Immature natural killer cell (primary cell): ENCODE measurements around the gene RNF217. TPM values are rescaled to one million over a fixed set of nuclear protein-coding genes. Genes with fewer than 3 reads are reported as not detected.
"Not testable (repeated sequence)": the region's sequence is repeated elsewhere in the genome, so short reads cannot be mapped to it uniquely, and the experiment has no call there.

ENCODE experiments used
- DNase-seq, 3 donors: peaks; one replicate each; pipeline ENCODE4 v3.0.0; 2022; ENCODE audit warnings: mixed read lengths in 1 of 3
- H3K27ac Mint-ChIP-seq, 6 donors: one replicate each; pipeline ENCODE4 v1.8.0; 2020; ENCODE audit warnings: mixed read lengths in 6 of 6, mild to moderate bottlenecking in 5 of 6, inconsistent platforms in 4 of 6, moderate library complexity in 3 of 6
- H3K27me3 Mint-ChIP-seq, 3 donors: one replicate each; pipeline ENCODE4 v1.8.0; 2020 to 2021; ENCODE audit warnings: low read depth in 3 of 3, mild to moderate bottlenecking in 3 of 3, mixed read lengths in 3 of 3, moderate library complexity in 3 of 3, inconsistent platforms in 1 of 3
- H3K36me3 Mint-ChIP-seq, 3 donors: one replicate each; pipeline ENCODE4 v1.8.0; 2020; ENCODE audit warnings: mixed read lengths in 3 of 3, inconsistent platforms in 2 of 3, mild to moderate bottlenecking in 2 of 3
- H3K4me1 Mint-ChIP-seq, 2 donors: one replicate each; pipeline ENCODE4 v1.8.0; 2020; ENCODE audit warnings: inconsistent platforms in 2 of 2, mild to moderate bottlenecking in 2 of 2, mixed read lengths in 2 of 2, moderate library complexity in 1 of 2
- H3K4me3 Mint-ChIP-seq, 5 donors: one replicate each; pipeline ENCODE4 v1.8.0; 2020; ENCODE audit warnings: mild to moderate bottlenecking in 5 of 5, mixed read lengths in 5 of 5, inconsistent platforms in 3 of 5, moderate library complexity in 3 of 5
- H3K9me3 Mint-ChIP-seq, 6 donors: one replicate each; pipeline ENCODE4 v1.8.0; 2020; ENCODE audit warnings: mild to moderate bottlenecking in 6 of 6, mixed read lengths in 6 of 6, inconsistent platforms in 4 of 6, moderate library complexity in 3 of 6
- polyA plus RNA-seq, 3 donors: library from polyadenylated mRNA; unstranded; fragments of 300-500 nt; fragmentation: Illumina TruSeq; gene quantifications; one replicate each; pipeline ENCODE4 v1.2.3, GENCODE V29; 2021

RNF217 gene
- 1 to 10 TPM in 1 of 3 donors, under 1 TPM in 2; 0.21 to 1.8 (median 0.25) TPM for polyA plus RNA-seq

DNA sequence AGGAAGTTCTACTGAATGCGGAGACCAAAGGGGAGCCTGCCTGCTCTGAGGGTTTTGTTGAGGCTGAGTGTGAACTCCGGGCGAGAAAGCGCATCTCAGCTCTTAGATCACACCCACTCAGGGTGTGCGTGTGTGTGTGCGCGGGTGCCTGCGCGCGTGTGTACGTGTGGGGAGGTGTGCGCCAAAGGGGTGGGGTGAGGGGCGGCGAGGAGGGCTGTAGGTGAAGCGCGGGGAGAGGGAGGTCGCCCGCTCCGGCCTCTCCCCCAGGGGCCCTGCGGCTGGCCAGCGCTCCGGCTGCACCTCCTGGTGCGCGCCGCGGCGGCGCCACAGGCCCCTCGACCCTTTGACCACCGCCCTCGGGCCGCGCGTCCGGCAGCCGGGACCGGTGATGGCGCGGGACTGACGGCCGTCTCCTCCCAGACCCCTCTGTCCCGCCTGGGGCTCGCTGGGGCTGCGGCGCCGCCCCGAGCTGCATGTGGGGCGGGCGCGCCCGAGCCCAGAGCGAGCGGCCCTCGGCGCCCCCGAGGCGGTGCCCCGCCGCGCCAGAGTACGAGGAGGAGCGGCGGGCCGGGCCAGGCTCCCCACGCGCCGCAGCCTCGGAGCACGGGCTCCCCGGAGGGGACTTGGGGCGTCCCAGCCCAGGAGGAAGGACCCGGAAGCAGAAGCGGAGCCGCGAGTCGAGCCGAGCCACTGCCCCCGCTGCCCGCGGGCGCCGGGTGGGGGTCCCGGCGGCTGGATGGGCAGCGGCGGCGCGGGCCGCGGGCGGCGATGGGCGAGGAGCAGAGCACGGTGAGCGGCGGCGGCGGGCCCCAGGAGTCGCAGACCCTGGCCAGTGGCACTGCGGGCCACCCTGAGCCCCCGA, at the start of gene RNF217:
Gene RNF217 (plus strand): TSS at position 661 of the 862 bp plus-strand sequence. CDS start 108 bp downstream, at position 769.
- DNase-seq: peak; percentile 25 to 39 (median 28)
- H3K4me1 Mint-ChIP-seq: peaks cover 33 to 40% of the 10 kb centered on the region in 2 donors
- H3K27me3 Mint-ChIP-seq: peaks cover 6 to 21% (median 6%) of the 10 kb centered on the region in 3 donors
- H3K4me3 Mint-ChIP-seq: peak within 1 kb of the TSS; percentile 83 to 90 (median 85)
- H3K27ac Mint-ChIP-seq: peak within 1 kb of the TSS in 4 of 6 donors; percentile 23 to 86 (median 52)
- H3K36me3 Mint-ChIP-seq: no peaks in the 10 kb centered on the region
- H3K9me3 Mint-ChIP-seq: peaks cover 0 to 2% (median 0%) of the 10 kb centered on the region in 6 donors

- H3K36me3 Mint-ChIP-seq: peaks cover 0 to 3% (median 0%) of the 10 kb centered on the region in 3 donors
- peaks cover 0 to 5% (median 0%) of the 10 kb centered on the region in 6 donors for H3K9me3 Mint-ChIP-seq
- DNase-seq: no peak
- no peak overlapping the region for H3K27ac Mint-ChIP-seq
- H3K27me3 Mint-ChIP-seq: peaks cover 0 to 2% (median 0%) of the 10 kb centered on the region in 3 donors
- H3K4me3 Mint-ChIP-seq: no peak overlapping the region
- no peaks in the 10 kb centered on the region for H3K4me1 Mint-ChIP-seq
These were observed 49.2 kb upstream of the RNF217 start for GRCh38 chr6:124913056-124913455.

DNA sequence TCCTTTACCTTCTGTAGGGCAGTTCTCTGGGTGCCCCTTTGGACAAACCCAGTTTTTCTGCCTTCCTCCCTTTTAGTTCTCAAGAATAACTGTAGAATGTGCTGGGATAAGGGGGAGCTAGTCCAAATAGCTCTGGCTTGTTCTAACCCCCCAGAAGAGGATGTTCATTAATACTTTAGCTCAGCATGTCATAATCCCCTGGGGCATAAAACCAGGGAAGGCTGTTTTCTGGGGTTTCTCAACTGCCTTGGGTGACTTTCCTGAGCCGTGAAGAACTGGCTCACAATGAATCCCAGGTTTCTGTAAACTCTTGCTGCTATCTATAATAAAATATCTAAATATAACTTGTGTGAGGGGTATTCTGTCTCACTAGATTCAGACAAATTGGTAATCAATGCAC, 44.5 kb upstream of the RNF217 start:
- no peak for DNase-seq
- Mint-ChIP-seq H3K36me3 (peaks cover 0 to 3% (median 0%) of the 10 kb centered on the region in 3 donors), H3K27ac (no peak overlapping the region), H3K9me3 (peaks cover 0 to 6% (median 0%) of the 10 kb centered on the region in 6 donors), H3K4me3 (no peak overlapping the region), H3K27me3 (peaks cover 0 to 4% (median 2%) of the 10 kb centered on the region in 3 donors), H3K4me1 (no peaks in the 10 kb centered on the region)

GRCh38 chr6:124919703-124920102, 42.5 kb upstream of the RNF217 start:
- H3K4me3 Mint-ChIP-seq, H3K27ac Mint-ChIP-seq, H3K9me3 Mint-ChIP-seq, DNase-seq, H3K4me1 Mint-ChIP-seq, H3K27me3 Mint-ChIP-seq, H3K36me3 Mint-ChIP-seq: not testable (repeated sequence)

- no peak for DNase-seq
- no peaks in the 10 kb centered on the region for H3K36me3 Mint-ChIP-seq
These were observed 37.9 kb upstream of the RNF217 start for GRCh38 chr6:124924333-124924759.

DNA sequence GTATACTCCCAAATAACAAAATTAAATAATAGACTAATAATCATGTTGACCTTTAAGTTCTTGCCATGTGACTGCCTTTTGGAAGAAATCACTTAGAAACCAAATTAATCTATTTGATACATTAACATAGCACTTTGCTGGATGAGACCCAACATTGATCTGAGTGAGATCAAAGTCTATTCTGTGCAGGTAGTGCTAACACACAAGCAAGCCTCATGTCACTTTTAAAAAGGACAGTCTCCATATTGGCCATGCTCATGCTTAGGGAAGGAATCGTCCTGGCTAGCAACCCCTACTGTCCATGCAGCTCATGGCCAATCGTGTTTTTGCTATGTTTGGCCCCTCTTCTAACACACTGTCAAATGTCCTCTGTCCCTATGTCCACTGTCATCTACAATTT, 35.8 kb upstream of the RNF217 start:
- peaks cover 2 to 6% (median 2%) of the 10 kb centered on the region in 3 donors for H3K27me3 Mint-ChIP-seq
- H3K27ac Mint-ChIP-seq: no peak overlapping the region
- no peak for DNase-seq
- peaks cover 0 to 1% (median 0%) of the 10 kb centered on the region in 6 donors for H3K9me3 Mint-ChIP-seq
- no peaks in the 10 kb centered on the region for H3K4me1 Mint-ChIP-seq
- H3K36me3 Mint-ChIP-seq: no peaks in the 10 kb centered on the region
- H3K4me3 Mint-ChIP-seq: no peak overlapping the region

More at GRCh38 chr6:124924333-124924759, 37.9 kb upstream of the RNF217 start:
- H3K4me3 Mint-ChIP-seq: no peak overlapping the region
- peaks cover 2 to 6% (median 2%) of the 10 kb centered on the region in 3 donors for H3K27me3 Mint-ChIP-seq
- H3K27ac Mint-ChIP-seq: no peak overlapping the region
- no peaks in the 10 kb centered on the region for H3K4me1 Mint-ChIP-seq
- H3K9me3 Mint-ChIP-seq: peaks cover 0 to 6% (median 0%) of the 10 kb centered on the region in 6 donors

- no peak for DNase-seq
- H3K27me3 Mint-ChIP-seq: peaks cover 0 to 5% (median 2%) of the 10 kb centered on the region in 3 donors
- H3K4me1 Mint-ChIP-seq: no peaks in the 10 kb centered on the region
- no peaks in the 10 kb centered on the region for H3K36me3 Mint-ChIP-seq
- H3K4me3 Mint-ChIP-seq: no peak overlapping the region
- no peaks in the 10 kb centered on the region for H3K9me3 Mint-ChIP-seq
- no peak overlapping the region for H3K27ac Mint-ChIP-seq
These were observed 34.4 kb upstream of the RNF217 start for GRCh38 chr6:124927806-124928205.

DNA sequence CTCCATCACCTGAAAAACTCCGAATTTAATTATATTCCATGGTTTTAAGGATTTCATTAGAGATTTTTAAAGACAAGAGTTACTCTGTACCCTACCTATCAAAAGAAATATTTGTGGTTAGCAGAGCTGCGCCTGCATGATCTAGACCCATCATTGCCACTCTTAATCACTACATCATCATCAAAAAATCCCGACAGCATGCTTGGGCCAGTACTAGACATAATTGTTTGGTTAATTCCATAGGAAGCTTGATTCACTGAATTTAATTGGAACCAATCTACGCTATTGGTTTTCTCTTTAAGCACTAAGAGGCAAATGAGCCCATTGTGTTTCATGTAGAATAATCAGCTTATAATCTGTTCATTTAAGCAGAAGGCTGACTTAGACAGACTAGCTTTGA, 33.4 kb upstream of the RNF217 start:
- H3K27me3 Mint-ChIP-seq: peaks cover 0 to 5% (median 2%) of the 10 kb centered on the region in 3 donors
- no peak overlapping the region for H3K27ac Mint-ChIP-seq
- DNase-seq: no peak
- H3K4me3 Mint-ChIP-seq: no peak overlapping the region
- no peaks in the 10 kb centered on the region for H3K36me3 Mint-ChIP-seq
- H3K9me3 Mint-ChIP-seq: no peaks in the 10 kb centered on the region
- no peaks in the 10 kb centered on the region for H3K4me1 Mint-ChIP-seq

- Mint-ChIP-seq H3K4me3 (no peak overlapping the region), H3K9me3 (peaks cover 0 to 2% (median 0%) of the 10 kb centered on the region in 6 donors), H3K36me3 (no peaks in the 10 kb centered on the region), H3K27me3 (peaks cover 0 to 3% (median 2%) of the 10 kb centered on the region in 3 donors), H3K27ac (no peak overlapping the region), H3K4me1 (peaks cover 0 to 1% of the 10 kb centered on the region in 2 donors)
- DNase-seq: no peak
These were observed 24.6 kb upstream of the RNF217 start for GRCh38 chr6:124937645-124938044.

DNA sequence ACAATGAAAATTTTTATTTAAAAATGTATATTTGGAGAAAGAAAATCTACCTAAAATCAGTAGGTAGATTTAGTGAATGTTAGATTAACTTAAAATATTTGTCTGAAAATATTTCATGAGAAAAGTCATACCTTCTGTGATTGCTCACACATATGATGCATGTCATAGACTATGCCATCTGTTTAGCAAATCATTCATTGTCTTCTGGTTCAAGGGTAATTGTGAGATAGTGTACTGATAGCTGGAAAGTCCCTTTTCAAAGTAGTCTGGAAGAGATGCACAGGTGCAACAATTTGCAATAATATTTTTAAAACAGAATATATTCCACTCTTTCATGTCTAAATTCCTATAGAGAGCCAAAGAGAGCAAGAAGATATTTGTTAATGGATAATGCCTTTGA, 21.0 kb upstream of the RNF217 start:
- Mint-ChIP-seq H3K9me3 (no peaks in the 10 kb centered on the region), H3K4me1 (peaks cover 0 to 1% of the 10 kb centered on the region in 2 donors), H3K27ac (no peak overlapping the region), H3K36me3 (no peaks in the 10 kb centered on the region), H3K27me3 (peaks cover 0 to 5% (median 2%) of the 10 kb centered on the region in 3 donors), H3K4me3 (no peak overlapping the region)
- DNase-seq: no peak

DNA sequence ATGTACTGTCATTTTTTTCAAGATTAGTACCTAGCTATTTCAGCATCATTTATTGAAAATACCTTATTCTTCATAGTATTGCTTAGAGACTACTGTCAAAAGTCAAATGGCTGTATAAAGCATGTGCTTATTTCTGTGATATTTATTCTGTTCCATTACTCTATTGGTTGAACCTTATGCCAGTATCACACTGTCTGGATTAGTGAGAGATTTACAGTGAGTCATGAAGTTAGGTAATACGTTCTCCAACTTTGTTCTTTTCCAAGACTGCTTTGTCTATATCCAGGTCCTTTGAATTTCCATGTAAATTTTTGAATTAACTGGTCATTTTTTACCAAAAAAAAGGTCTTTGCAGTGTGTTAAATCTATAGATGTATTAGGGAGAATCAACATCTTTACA, 18.6 kb upstream of the RNF217 start:
- Mint-ChIP-seq H3K4me1 (peaks cover 0 to 1% of the 10 kb centered on the region in 2 donors), H3K27me3 (peaks cover 0 to 5% (median 2%) of the 10 kb centered on the region in 3 donors)
- no peak for DNase-seq

DNA sequence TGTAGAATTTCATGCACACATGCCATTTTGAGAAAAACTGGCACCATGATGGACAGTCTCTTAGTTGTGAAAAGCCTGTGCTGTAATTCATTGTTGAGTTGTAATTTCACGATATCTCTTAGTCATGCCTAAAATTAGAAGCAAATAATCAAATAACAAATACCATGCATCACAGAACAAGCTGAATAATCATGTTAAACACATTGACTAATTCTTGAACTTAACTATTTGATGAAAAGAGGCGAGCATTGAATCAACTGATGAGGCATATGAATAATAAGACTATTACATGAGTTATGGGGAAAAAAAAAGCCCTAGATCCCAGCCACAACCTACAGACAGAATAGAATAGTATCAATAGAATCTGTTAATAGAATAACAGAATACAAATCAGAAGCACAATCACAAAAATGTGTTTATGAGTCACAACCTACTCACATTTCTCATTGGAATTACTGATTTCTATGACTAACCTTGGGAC, 14.2 kb upstream of the RNF217 start:
- no peak for DNase-seq
- Mint-ChIP-seq H3K27ac (no peak overlapping the region), H3K4me1 (no peaks in the 10 kb centered on the region), H3K4me3 (no peak overlapping the region), H3K27me3 (peaks cover 0 to 4% (median 2%) of the 10 kb centered on the region in 3 donors), H3K36me3 (no peaks in the 10 kb centered on the region), H3K9me3 (peaks cover 0 to 3% (median 0%) of the 10 kb centered on the region in 6 donors)

More for the DNA sequence above, 18.6 kb upstream of the RNF217 start:
- Mint-ChIP-seq H3K36me3 (no peaks in the 10 kb centered on the region), H3K4me3 (no peak overlapping the region), H3K27ac (no peak overlapping the region), H3K9me3 (no peaks in the 10 kb centered on the region)

DNA sequence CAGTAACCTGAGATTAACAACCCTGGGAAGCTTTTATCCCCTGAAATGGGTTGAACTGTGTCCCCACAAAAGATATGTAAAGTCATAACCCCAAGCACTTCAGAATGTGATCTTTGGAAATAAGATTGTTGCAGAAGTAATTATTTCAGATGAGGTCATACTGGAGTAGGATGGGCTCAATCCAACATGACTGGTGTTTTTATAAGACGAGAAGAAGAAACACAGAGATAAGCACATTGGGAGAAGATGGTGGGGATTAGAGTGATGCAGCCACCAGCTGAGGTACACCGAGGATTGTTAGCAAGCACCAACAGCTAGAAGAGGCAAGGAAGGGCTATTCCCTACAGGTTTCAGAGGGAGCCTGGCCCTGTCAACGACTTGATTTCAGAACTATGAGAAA, 12.5 kb upstream of the RNF217 start:
- Mint-ChIP-seq H3K4me1 (no peaks in the 10 kb centered on the region), H3K9me3 (peaks cover 0 to 3% (median 0%) of the 10 kb centered on the region in 6 donors), H3K27me3 (peaks cover 0 to 4% (median 2%) of the 10 kb centered on the region in 3 donors), H3K27ac (no peak overlapping the region), H3K36me3 (no peaks in the 10 kb centered on the region), H3K4me3 (no peak overlapping the region)
- no peak for DNase-seq

GRCh38 chr6:124953808-124954207, 8.4 kb upstream of the RNF217 start:
- no peak for DNase-seq
- peaks cover 3 to 6% (median 4%) of the 10 kb centered on the region in 3 donors for H3K27me3 Mint-ChIP-seq

More at GRCh38 chr6:124953808-124954207, 8.4 kb upstream of the RNF217 start:
- H3K36me3 Mint-ChIP-seq: no peaks in the 10 kb centered on the region
- H3K4me1 Mint-ChIP-seq: no peaks in the 10 kb centered on the region
- no peak overlapping the region for H3K27ac Mint-ChIP-seq
- peaks cover 0 to 3% (median 0%) of the 10 kb centered on the region in 6 donors for H3K9me3 Mint-ChIP-seq
- H3K4me3 Mint-ChIP-seq: no peak overlapping the region
